Neural cell (in vitro differentiated cells): ENCODE results near the gene UBE2H.

Experiments used
- EP300 ChIP-seq: fragments of 450-650 bp; conservative IDR thresholded peaks from 2 replicates; pipeline ENCODE4 v1.6.1; 2014; ENCODE audit warnings: antibody characterized with exemption, mild to moderate bottlenecking, moderate library complexity; ENCODE audit not compliant: poor library complexity, severe bottlenecking
- EZH2 ChIP-seq: fragments of 200-600, 300-800 bp; shearing (Covaris generic), sonication (generic); IDR thresholded peaks from 2 replicates; pipeline ENCODE4 v1.6.1; 2014; ENCODE audit warnings: antibody characterized with exemption, low read length, borderline replicate concordance, mild to moderate bottlenecking; ENCODE audit not compliant: insufficient read depth, poor library complexity, severe bottlenecking
- RAD21 ChIP-seq: fragments of 450-650 bp; conservative IDR thresholded peaks from 2 replicates; pipeline ENCODE4 v1.6.1; 2014; ENCODE audit warnings: antibody characterized with exemption, mild to moderate bottlenecking, moderate library complexity
- REST ChIP-seq: IDR thresholded peaks from 2 replicates; pipeline ENCODE4 v1.6.1; 2012; ENCODE audit warnings: borderline replicate concordance
- SMC3 ChIP-seq: fragments of 450-650 bp; conservative IDR thresholded peaks from 2 replicates; pipeline ENCODE4 v1.6.1; 2014; ENCODE audit warnings: antibody characterized with exemption, mild to moderate bottlenecking, moderate library complexity; ENCODE audit not compliant: poor library complexity
- TAF1 ChIP-seq: IDR thresholded peaks from 2 replicates; pipeline ENCODE4 v1.6.1; 2012; ENCODE audit warnings: low read depth
- TF ChIP-seq, protein P1 (sequence below): fragments of 450-650 bp; IDR thresholded peaks from 2 replicates; pipeline ENCODE4 v1.5.1; 2014; ENCODE audit warnings: antibody characterized with exemption, mild to moderate bottlenecking, moderate library complexity; ENCODE audit not compliant: poor library complexity, severe bottlenecking

GRCh38 chr7:129998446-129998845, 45.7 kb upstream of the UBE2H start:
- no peak for TF ChIP-seq TAF1
- TF ChIP-seq, protein P1, sequence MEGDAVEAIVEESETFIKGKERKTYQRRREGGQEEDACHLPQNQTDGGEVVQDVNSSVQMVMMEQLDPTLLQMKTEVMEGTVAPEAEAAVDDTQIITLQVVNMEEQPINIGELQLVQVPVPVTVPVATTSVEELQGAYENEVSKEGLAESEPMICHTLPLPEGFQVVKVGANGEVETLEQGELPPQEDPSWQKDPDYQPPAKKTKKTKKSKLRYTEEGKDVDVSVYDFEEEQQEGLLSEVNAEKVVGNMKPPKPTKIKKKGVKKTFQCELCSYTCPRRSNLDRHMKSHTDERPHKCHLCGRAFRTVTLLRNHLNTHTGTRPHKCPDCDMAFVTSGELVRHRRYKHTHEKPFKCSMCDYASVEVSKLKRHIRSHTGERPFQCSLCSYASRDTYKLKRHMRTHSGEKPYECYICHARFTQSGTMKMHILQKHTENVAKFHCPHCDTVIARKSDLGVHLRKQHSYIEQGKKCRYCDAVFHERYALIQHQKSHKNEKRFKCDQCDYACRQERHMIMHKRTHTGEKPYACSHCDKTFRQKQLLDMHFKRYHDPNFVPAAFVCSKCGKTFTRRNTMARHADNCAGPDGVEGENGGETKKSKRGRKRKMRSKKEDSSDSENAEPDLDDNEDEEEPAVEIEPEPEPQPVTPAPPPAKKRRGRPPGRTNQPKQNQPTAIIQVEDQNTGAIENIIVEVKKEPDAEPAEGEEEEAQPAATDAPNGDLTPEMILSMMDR: no peak
- no peak for TF ChIP-seq EZH2
- no peak for TF ChIP-seq REST
- TF ChIP-seq EP300: no peak
- TF ChIP-seq RAD21: no peak
- no peak for TF ChIP-seq SMC3
